Bronchial epithelial cell (primary cell): ENCODE measurements around the gene CADM2. TPM values are rescaled to one million over a fixed set of nuclear protein-coding genes. Genes with fewer than 3 reads are reported as not detected.

Experiments used
- DNase-seq: peaks from one replicate; pipeline ENCODE4 v3.0.0-alpha.2; 2010; ENCODE audit warnings: low read depth
- FAIRE-seq: peaks from 2 replicates; lab custom pipeline; 2011; peaks lifted over from hg19 to GRCh38; lab: Jason Lieb, UNC
- H3K27me3 ChIP-seq: 2 replicates; pipeline ENCODE4 v1.5.1; 2011; ENCODE audit warnings: low read length; ENCODE audit not compliant: control insufficient read depth, insufficient read depth
- H3K36me3 ChIP-seq: 2 replicates; pipeline ENCODE4 v1.5.1; 2011; ENCODE audit warnings: low read length; ENCODE audit not compliant: control insufficient read depth, insufficient read depth
- H3K4me3 ChIP-seq: 2 replicates; pipeline ENCODE4 v1.5.1; 2011; ENCODE audit warnings: mild to moderate bottlenecking, low read depth, low read length, control low read depth
- CTCF ChIP-seq: IDR thresholded peaks from 2 replicates; pipeline ENCODE4 v1.5.1; 2011; ENCODE audit warnings: mild to moderate bottlenecking, moderate library complexity, low read length, control low read depth, inconsistent platforms; ENCODE audit not compliant: insufficient read depth, severe bottlenecking
- total RNA-seq: library from RNA; depleted of rRNA; stranded (reverse); fragments of >200 nt; gene quantifications from 2 replicates; pipeline ENCODE4 v1.2.1, GENCODE V29; 2014

The CADM2 gene
- total RNA-seq, 1 donor from 2014 or later, result under 0.01 TPM

- DNase-seq, result peak; percentile 21
These were observed 200.6 kb downstream of the CADM2 start for GRCh38 chr3:85159376-85159775.

GRCh38 chr3:85161544-85161943, 202.8 kb downstream of the CADM2 start:
- no peak for TF ChIP-seq CTCF
- H3K4me3 ChIP-seq, result no peak overlapping the region
- DNase-seq, result peak; percentile 98
- H3K27me3 ChIP-seq, result no peaks in the 10 kb centered on the region
- no peaks in the 10 kb centered on the region for H3K36me3 ChIP-seq
- FAIRE-seq, result no peak

More at GRCh38 chr3:85159376-85159775, 200.6 kb downstream of the CADM2 start:
- no peak for TF ChIP-seq CTCF
- no peaks in the 10 kb centered on the region for H3K27me3 ChIP-seq
- FAIRE-seq, result no peak
- H3K36me3 ChIP-seq, result no peaks in the 10 kb centered on the region
- H3K4me3 ChIP-seq, result no peak overlapping the region

- peak; percentile 88 for DNase-seq
- H3K27me3 ChIP-seq, result no peaks in the 10 kb centered on the region
- no peak for TF ChIP-seq CTCF
These were observed 204.1 kb downstream of the CADM2 start for GRCh38 chr3:85162905-85163304.

GRCh38 chr3:85164436-85164835, 205.6 kb downstream of the CADM2 start:
- no peaks in the 10 kb centered on the region for H3K36me3 ChIP-seq
- H3K4me3 ChIP-seq, result no peak overlapping the region
- DNase-seq (peak; percentile 86), FAIRE-seq (no peak)
- TF ChIP-seq CTCF, result no peak
- no peaks in the 10 kb centered on the region for H3K27me3 ChIP-seq

More at GRCh38 chr3:85162905-85163304, 204.1 kb downstream of the CADM2 start:
- Histone ChIP-seq H3K4me3 (no peak overlapping the region), H3K36me3 (no peaks in the 10 kb centered on the region)
- FAIRE-seq, result no peak

- TF ChIP-seq CTCF, result no peak
- no peak for FAIRE-seq
- no peaks in the 10 kb centered on the region for H3K27me3 ChIP-seq
These were observed 208.8 kb downstream of the CADM2 start for GRCh38 chr3:85167576-85167975.

GRCh38 chr3:85170646-85171045, 211.9 kb downstream of the CADM2 start:
- no peak overlapping the region for H3K4me3 ChIP-seq
- FAIRE-seq (no peak), DNase-seq (peak; percentile 89)
- no peak for TF ChIP-seq CTCF
- no peaks in the 10 kb centered on the region for H3K27me3 ChIP-seq
- H3K36me3 ChIP-seq, result no peaks in the 10 kb centered on the region

More at GRCh38 chr3:85167576-85167975, 208.8 kb downstream of the CADM2 start:
- no peak for DNase-seq
- H3K36me3 ChIP-seq, result no peaks in the 10 kb centered on the region
- H3K4me3 ChIP-seq, result no peak overlapping the region
